AG20443 (cell line): ENCODE results near the gene CEP135.
A peak's percentile ranks its signal among the peaks of the same experiment; 100 is the strongest.
"Not testable (repeated sequence)": the region's sequence is repeated elsewhere in the genome, so short reads cannot be mapped to it uniquely, and the experiment has no call there.

Experiments
- DNase-seq: peaks from one replicate; pipeline ENCODE4 v3.0.0; 2012; ENCODE audit warnings: low spot score, mixed read lengths

The CEP135 gene

DNA sequence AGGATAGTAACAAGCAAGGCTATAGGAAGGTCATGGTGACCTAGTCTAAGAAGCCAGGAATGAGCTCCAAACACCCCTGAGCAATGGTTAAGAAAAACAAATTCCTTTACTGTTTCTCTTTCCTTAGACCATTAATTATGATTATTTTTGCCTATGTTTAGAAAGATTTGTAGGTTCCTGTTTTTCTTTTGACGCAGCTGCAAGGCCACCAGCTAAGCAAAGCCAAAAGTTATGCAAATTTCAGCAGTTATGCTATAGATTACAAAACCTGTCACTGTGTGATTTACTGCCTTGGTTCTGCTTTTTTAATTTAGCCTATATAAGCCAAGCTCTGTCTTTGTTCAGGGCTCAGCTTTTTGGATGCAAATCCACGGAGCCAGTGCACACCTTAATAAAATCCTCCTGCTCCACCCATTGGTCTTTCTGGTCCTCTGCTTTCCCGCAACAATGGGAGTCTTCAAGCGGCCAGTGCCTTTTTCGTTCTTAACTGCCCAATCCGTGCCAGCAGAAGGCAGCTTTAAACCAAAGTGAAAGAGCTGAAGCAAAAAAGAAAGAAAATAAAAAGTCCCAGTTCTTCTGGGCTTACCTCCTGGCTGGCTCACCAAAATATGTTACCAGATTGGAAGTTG lies 1.4 kb upstream of the CEP135 start:
- DNase-seq: peak; percentile 18

DNA sequence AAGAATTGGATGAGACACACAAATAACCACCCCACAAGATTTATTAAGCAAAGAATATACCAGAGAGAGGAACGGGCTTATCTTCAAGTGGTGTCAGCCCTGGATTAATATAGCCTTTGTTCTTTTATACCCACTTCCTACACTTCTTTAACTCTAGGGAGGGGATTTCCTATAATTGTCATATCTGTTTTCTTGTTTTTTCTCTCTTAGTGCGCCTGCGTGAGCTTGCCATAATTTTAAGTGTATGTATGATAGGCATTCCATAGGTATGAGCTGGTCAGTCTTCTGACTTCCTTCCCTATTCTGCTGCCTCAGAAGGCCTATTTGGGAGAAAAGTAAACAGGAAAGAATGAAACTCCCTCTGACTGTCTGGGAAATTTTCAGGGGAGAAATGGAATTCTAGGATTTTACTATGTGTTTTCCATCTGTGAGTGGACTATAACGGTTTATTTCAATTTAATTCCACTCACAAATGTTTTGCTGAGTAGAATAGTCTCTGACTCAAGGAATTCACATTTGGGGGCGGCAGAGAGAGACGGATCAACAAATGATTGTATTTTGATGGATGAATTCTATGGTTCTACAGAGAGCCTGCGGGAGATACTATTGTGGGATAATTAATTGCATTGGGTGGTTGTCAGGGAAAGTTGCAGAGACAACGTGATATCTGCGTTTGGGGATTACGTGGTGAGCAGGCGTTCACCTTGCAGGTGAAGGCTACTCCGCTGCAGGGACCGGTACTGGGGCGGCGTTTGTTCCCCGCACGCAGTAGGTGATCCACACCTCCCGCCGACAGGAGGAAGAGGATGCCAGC lies 626 bp upstream of the CEP135 start:
- DNase-seq: peak; percentile 65

DNA sequence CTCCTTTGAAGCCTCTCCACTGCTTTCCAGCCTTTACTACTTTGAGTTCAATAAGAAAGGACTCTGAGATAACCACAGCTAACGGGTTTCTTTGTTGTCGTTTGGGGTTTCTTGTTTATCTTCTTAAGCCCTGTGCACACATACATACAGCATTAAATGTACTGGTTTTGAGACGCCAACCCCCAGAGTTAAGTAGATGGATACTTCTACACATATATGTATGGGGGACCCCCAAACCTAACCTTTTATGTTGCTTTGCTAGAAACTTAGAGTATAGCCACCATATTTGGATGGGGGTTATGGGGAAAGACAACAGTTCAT lies 697 bp downstream of the CEP135 start:
- DNase-seq: no peak

DNA sequence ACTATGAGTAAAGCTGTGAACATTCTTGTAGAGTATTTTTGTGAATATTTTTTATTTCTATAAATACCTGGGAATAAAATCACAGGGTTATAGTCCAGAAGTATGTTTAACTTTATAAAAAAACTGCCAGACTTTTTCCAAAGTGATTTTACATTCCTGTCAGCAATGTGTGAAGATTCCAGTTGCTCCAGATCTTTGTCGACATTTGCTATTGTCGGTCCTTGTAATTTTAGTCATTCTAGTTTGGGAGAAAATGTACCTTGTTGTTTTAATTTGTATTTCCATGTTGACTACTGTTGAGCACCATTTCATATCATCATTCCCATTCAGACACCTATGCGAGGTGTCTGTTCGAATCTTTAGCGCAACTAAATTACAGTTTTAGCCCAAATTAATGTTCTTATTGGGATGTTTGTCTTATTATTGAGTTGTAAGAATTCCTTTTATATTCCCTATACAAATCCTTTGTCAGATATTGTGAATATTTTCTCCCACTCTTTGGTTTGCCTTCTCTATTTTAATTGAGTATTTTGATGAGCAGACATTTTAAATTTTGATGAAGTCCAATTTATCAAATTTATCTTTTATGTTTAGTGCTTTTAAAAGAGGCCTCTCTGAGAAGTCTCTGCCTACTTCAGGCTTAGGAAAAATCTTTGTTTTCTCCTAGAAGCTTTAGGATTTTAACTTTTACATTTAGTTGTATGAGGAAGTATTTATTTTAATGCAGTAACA lies 2.6 kb downstream of the CEP135 start:
- no peak for DNase-seq

DNA sequence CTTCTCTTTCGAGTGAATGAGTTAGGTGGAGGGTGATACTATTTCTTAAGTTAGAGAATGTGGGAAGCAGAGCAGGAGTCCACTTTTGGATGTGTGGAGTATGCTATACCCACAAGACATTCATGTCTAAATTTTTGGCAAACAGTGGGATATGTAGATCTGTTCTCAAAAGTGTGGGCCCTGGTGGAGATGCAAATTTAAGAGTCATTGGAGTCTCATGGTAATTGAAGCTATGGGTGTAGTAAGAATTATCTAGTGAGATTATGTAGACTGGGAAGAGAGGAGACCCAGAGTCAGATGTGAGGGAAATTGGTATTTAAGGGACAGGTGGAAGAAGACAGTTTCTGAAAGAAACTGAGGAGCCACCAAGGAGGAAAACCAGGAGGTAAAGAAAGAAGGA lies 7.0 kb downstream of the CEP135 start:
- no peak for DNase-seq

DNA sequence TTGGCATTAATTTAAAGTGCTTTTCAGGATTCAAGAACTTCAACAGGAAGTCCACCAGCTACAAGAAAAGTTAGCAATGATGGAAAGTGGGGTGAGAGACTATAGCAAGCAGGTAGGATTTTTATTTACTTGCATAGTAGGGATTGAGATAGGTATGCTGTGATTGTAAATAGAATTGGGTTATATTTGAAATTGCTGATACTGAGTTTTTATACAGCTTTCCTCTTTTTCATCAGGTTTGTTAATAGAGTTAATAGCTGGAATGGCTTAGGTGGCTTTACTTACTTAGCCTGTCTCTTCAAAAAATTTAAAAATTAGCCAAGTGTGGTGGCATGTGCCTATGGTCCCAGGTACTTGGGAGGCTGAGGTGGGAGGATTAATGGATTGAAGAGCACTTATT lies 10.9 kb downstream of the CEP135 start:
- DNase-seq: no peak

DNA sequence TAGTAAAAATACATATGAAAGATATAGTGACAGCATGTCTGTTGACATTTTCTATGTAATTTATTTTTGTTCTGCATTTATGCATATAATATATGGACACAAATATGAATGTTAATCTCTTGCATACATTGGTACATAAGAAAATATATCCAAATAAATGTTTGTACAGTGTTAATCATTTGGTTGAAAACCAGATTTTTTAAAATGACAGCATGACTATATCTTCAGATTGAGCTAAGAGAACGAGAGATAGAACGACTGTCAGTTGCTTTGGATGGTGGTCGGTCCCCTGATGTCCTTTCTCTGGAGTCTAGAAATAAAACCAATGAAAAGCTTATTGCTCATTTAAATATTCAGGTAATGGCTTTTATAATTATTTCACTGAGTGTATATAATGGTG lies 15.3 kb downstream of the CEP135 start:
- no peak for DNase-seq

DNA sequence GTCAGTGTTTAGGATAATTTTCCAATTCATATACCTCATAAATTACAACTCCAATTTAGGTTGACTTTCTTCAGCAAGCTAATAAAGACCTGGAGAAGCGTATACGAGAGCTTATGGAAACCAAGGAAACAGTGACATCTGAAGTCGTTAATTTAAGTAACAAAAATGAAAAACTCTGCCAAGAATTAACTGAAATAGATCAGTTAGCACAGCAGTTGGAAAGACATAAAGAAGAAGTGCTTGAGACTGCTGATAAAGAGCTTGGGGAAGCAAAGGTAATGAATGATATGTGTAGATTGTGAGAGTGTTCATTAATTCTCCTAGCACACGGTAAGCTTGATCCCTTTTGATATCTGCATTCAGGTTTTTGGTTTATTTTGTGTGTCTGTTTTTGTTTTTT lies 16.8 kb downstream of the CEP135 start:
- no peak for DNase-seq

DNA sequence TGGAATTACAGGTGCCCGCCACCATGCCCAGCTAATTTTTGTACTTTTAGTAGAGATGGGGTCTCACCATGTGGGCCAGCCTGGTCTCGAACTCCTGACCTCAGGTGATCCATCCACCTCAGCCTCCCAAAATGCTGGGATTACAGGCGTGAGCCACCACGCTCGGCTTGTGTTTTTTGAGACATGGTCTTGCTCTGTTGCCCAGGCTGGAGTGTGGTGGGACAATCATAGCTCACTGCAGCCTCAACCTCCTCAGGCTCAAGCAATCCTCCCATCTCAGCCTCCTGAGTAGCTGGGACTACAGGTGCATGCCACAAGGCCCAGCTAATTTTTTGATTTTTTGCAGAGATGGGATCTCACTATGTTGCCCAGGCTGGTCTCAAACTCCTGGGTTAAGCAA lies 17.6 kb downstream of the CEP135 start:
- DNase-seq: not testable (repeated sequence)

DNA sequence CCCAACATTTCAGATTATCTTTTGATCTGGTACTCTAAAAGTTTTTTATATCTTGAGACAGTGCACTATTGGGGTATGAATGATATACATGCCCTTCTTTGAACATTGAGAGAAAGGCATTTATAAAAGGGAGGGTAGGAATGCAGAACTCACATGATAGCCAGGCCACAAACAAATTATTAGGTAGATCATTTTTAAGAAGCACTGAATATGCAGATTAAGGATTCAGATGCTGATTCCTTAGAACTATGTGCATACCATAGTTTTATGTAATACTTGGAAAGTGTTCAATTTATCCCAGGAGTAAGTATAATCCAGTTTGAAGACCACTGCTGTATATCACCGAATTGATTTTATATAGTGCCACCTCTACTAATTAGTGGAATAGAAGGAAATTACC lies 18.6 kb downstream of the CEP135 start:
- no peak for DNase-seq

DNA sequence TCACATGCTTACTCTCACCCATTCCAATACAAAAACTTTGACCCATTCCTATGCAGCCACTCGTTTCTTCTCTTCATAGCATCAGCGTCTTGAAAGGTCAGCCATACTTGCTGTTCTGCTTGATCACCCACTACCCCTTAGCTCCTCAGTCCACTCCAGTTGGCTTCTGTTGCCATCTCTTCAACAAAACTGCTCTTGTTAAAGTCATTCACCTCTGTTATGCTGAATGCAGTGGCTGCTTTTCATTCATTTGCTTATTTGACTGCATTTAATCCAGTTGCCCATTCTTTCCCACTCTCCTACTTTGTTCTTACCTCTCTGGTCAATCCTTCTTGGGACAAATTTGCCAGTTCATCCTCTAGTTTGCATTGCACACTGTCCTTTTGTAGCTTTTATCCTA lies 24.9 kb downstream of the CEP135 start:
- DNase-seq: no peak

DNA sequence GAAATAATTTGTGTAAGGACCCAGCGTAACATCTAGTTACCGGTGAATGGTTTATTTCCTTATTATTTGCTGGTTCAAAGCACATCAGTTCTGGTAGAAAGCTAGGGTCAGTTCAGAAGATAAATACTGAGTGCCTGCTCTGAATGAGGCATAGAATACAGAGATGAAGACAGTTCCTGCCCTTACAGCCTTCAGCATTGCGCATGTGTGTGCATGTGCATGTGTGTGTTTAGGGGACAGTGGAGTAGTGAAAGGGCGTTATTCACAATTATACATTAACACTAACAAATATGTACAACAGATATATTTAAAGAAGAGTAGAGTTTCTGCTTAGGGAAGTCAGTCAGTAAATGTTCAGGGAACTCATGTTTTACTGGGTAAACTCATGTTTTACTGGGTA lies 29.1 kb downstream of the CEP135 start:
- no peak for DNase-seq

DNA sequence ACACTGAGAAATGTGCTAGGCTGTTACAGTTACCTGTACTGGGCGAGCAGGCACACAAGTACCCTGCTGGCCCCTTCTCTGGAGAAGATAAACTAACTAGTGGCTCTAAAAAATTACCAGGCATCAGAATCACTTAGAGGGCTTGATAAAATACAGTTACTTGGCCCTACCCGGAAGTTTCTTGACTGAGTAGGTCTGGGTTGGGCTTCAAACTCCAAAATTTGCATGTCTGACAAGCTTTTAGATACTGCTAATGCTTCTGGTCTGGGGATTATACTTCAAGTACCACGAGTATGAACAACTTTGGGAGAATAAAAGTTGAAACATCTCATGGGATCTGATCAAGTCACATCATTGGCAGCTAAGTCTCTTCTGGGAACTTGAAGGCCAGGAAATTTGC lies 30.8 kb downstream of the CEP135 start:
- no peak for DNase-seq

DNA sequence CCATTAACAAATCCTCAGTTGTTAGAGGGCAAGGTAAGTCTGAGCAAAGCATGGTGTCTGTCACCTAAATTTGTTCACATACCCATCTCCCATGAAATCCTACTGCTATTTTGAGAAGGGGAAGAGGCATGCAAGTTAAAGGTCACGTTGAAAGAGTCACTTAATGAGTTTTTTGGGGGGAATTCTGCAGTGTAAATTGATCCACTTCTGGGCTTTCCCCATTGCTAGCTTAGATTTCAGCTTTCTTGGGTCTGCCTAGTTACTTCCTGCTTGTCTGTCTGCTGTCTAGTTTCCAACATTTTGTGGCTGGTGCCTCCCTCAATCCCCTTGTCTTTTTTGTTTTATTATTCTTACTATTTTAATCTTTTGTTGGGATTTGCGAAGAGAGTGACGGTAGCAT lies 32.0 kb downstream of the CEP135 start:
- DNase-seq: no peak

DNA sequence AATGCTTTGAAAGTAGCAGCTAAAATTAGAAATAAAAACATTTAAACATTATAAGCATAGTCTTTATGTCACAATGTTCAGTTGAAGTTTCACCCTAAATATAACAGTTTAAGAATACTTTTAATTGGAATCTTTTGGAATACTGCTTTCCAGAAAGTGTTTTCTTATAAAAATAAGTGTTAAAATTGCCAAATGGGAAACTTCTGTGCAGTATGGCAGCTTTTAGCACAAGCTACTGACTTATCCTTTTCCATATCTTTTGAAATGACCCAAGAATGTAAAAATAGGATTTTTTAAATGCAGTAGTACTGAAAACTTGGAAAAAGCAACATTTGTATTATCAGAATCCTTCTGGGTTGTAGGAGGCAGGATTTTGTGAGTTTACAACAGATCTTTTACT lies 34.2 kb downstream of the CEP135 start:
- DNase-seq: no peak

DNA sequence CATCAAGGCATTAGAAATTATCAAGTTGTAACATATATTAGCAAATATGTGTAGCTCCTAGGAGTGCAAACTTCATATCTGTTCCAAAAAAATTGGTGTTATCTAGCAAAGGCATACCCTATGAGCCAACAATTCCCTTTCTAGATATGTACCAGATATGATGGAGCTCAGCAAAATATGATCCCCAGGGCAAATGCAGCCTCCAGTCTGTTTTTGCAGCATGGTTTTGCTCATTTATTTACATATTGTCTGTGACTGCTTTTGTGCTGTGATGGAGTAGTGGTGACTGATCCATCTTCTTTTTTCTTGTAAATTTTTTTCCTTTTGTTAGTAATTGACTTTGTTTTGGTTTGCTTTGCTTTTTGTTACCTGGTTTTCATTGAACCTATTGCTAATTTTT lies 41.0 kb downstream of the CEP135 start:
- DNase-seq: no peak

DNA sequence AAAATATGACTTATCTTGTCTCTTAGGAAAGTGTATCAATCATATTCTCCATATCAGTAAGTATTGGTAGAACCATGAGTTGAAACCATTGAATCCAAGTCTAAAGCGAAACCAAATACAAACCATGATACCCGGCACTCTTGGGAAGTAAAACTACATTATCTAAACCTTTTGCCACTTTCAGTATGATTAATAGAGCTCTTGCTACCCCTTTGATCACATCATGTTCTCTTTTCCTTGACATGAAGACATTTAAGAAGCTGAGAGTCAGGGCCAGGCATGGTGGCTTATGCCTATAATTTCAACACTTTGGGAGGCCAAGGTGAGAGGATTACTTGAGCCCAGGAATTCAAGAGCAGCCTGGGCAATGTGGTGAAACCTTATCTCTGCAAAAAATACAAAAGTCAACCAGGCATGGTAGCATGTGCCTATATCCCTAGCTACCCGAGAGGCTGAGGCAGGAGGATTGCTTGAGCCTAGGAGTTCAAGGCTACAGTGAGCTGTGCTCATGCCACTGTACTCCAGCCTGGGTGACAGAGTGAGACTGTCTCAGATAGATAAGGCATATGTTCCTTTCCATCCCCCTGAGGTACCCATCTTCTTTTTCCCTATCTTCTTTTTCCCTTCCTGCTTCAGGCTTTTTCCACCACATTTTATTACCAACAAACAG lies 45.4 kb downstream of the CEP135 start:
- no peak for DNase-seq

DNA sequence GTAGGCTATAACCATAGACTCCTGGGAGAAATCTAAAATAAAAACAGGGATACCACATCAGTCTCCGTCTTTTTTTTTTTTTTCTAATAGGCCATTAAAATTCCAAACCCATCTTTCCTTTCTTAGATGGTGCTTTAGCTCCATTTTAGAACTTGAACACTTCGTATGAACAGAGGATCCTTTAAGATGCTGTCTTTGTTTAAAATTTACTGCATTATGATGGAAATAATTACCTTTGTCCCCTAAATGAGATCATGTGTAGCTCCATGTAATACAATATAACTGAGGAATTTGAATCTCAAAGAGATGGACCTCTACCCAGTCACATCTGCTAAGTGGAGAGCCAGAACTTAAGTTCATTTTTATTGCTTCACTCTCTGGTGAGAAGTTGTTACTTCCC lies 47.9 kb downstream of the CEP135 start:
- no peak for DNase-seq

DNA sequence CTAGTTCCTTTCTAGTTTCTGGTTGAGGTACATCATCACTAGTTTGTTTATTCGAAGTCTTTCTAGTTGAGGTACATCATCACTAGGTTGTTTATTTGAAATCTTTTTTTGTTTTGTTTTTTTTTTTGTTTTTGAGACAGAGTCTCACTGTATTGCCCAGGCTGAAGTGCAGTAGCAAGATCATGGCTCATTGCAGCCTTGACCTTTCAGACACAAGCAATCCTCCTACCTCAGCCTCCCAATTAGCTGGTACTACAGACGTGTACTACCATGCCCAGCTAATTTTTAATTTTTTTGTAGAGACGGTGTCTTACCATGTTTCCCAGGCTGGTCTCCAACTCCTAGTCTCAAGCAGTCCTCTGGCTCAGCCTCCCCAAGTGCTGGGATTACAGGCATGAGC lies 54.9 kb downstream of the CEP135 start:
- DNase-seq: no peak

DNA sequence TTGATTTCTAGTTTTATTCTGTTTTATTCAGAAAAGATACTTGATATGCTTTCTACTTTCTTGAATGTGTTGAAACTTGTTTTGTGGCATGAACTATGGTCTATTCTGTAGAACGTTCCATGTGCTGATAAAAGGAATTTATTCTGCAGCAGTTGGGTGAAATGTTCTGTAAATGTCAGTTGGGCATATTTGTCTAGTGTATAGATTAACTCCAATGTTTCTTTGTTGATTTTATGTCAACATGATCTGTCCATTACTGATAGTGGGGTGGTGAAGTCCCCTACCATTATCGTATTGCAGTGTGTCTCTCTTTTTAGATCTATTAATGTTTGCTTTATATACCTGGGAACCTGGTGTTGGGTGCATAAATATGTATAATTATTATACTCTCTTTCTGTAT lies 55.5 kb downstream of the CEP135 start:
- DNase-seq: no peak

DNA sequence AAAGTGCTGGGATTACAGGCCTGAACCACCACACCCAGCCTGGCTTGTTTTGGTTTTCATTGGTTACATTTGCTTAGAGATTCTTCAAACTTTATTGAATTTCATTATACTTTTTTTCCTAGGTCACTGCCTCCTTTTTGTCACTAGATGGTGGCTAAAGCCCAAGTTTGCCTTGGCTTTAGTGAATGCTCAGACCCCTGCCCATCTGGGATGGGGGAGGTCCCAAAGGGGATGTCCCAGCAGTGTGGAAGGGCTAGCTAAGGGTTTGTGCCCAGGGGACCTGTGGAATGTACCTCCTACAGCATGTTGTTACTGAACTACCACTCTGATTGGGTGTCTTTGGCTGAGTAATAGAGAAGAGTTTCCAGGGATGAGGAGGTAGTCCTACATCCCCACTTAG lies 58.4 kb downstream of the CEP135 start:
- DNase-seq: no peak

DNA sequence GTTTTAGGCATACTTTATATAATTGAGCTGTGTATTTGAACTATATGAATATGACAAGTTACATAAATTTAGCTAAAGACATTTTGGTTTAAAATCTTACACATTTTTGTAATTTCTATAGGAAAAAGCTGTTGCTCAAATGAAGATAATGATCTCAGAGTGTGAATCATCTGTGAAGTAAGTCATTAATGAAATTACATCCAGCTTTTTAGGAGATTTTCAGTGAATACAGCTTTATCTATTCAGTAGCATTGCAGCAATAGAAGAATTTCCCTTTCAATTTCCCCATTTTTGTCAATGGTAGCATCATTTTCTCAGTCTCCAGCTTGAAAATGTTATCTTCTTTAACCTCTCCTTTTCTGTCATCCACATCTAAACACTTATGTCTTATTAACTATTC lies 59.5 kb downstream of the CEP135 start:
- no peak for DNase-seq

DNA sequence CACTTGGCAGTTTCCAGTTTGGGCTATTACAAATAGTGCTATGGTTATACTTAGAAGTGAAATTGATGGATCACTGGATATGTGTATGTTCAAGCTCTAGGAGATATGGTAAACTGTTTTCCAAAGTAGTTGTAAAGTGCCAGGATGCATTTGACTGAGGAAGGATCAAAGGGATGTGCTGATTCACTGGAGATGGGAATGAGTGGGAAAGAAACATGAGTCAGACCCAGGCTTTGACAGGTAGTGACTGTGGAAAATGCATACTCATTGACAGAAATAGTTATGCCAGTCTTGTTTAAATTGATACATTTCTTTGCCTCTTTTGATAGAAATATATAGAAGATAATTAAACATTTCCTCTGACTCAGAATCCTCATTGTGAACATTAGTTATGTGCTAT lies 77.9 kb downstream of the CEP135 start:
- DNase-seq: no peak
